HepG2 (cell line): Measurements from ENCODE around the gene NDRG3. TPM values are rescaled to one million over a fixed set of nuclear protein-coding genes. Genes with fewer than 3 reads are reported as not detected.

Experiments used
- ERF ChIP-seq: IDR thresholded peaks from 2 replicates; pipeline ENCODE4 v1.6.1; 2018; ENCODE audit warnings: missing biosample characterization, missing genetic modification reagents
- HNRNPL ChIP-seq: fragments of 200-400 bp; formaldehyde crosslinking; IDR thresholded peaks from 2 replicates; pipeline ENCODE4 v1.6.1; 2017; ENCODE audit warnings: mild to moderate bottlenecking, low read depth, low read length
- HOXA7 ChIP-seq: sonication (generic); formaldehyde crosslinking; IDR thresholded peaks from 2 replicates; pipeline ENCODE4 v1.8.1; 2022; ENCODE audit warnings: mild to moderate bottlenecking, missing genetic modification reagents, moderate library complexity
- NFATC3 ChIP-seq: sonication (generic); formaldehyde crosslinking; IDR thresholded peaks from 2 replicates; pipeline ENCODE4 v1.5.1; 2020; ENCODE audit warnings: mild to moderate bottlenecking, missing genetic modification reagents
- PAX8 ChIP-seq: sonication (generic); formaldehyde crosslinking; IDR thresholded peaks from 2 replicates; pipeline ENCODE4 v1.8.0; 2022; ENCODE audit warnings: mild to moderate bottlenecking, missing genetic modification reagents, borderline replicate concordance
- RFX1 ChIP-seq: fragments of 450-650 bp; IDR thresholded peaks from 2 replicates; pipeline ENCODE4 v1.6.1; 2017
- SCMH1 ChIP-seq: sonication (generic); formaldehyde crosslinking; IDR thresholded peaks from 2 replicates; pipeline ENCODE4 v1.9.0; 2021; ENCODE audit warnings: missing genetic modification reagents, mild to moderate bottlenecking, borderline replicate concordance
- SMARCC2 ChIP-seq: fragments of 450-650 bp; IDR thresholded peaks from 2 replicates; pipeline ENCODE4 v1.6.1; 2017; ENCODE audit warnings: antibody characterized with exemption, mild to moderate bottlenecking
- U2AF1 ChIP-seq: fragments of 200-400 bp; formaldehyde crosslinking; optimal IDR thresholded peaks from 2 replicates; pipeline ENCODE3; 2017; ENCODE audit warnings: mild to moderate bottlenecking, low read depth, low read length
- ZFX ChIP-seq: sonication (generic); formaldehyde crosslinking; IDR thresholded peaks from 2 replicates; pipeline ENCODE4 v1.4.0; 2020; ENCODE audit warnings: mild to moderate bottlenecking, low read depth, missing genetic modification reagents, moderate library complexity
- ZNF138 ChIP-seq: sonication (generic); formaldehyde crosslinking; IDR thresholded peaks from 2 replicates; pipeline ENCODE4 v1.5.0; 2020; ENCODE audit warnings: mild to moderate bottlenecking, low read depth, missing genetic modification reagents
- ZNF292 ChIP-seq: sonication (generic); formaldehyde crosslinking; IDR thresholded peaks from 2 replicates; pipeline ENCODE4 v1.8.1; 2022; ENCODE audit warnings: mild to moderate bottlenecking, low read depth, missing genetic modification reagents, borderline replicate concordance
- ZNF431 ChIP-seq: sonication (generic); formaldehyde crosslinking; IDR thresholded peaks from 2 replicates; pipeline ENCODE4 v1.9.0; 2022; ENCODE audit warnings: missing genetic modification reagents, low read depth, mild to moderate bottlenecking, borderline replicate concordance
- ZNF451 ChIP-seq: sonication (generic); formaldehyde crosslinking; IDR thresholded peaks from 2 replicates; pipeline ENCODE4 v1.5.0; 2020; ENCODE audit warnings: mild to moderate bottlenecking, missing genetic modification reagents
- ZNF564 ChIP-seq: sonication (generic); formaldehyde crosslinking; IDR thresholded peaks from 2 replicates; pipeline ENCODE4 v1.8.1; 2023; ENCODE audit warnings: mild to moderate bottlenecking, missing genetic modification reagents
- ZNF577 ChIP-seq: sonication (generic); formaldehyde crosslinking; IDR thresholded peaks from 2 replicates; pipeline ENCODE4 v1.4.0; 2020; ENCODE audit warnings: mild to moderate bottlenecking, low read depth, missing genetic modification reagents, borderline replicate concordance
- polyA plus RNA-seq, 8 experiments: library from polyadenylated mRNA; depleted of rRNA in 3 of 8; stranded (reverse) in 7 of 8; unstranded in 1 of 8; fragments of >200 nt; fragmentation: Illumina TruSeq in 4 of 8; extraction: Trizol in 4 of 8; gene quantifications; 2 replicates each; pipeline versions ENCODE4 v1.2.1 to v1.2.3, GENCODE V29; 2011 to 2016; ENCODE audit warnings: low read depth in 4 of 8, missing spikeins in 1 of 8, mixed read lengths in 1 of 8; ENCODE audit not compliant: insufficient read depth in 1 of 8
- total RNA-seq, 5 experiments: library from RNA; depleted of rRNA; stranded (reverse); fragments of >200 nt; fragmentation: Illumina TruSeq; extraction: Trizol; gene quantifications; 2 replicates each; pipeline ENCODE4 v1.2.3, GENCODE V29; 2016; ENCODE audit warnings: low read depth in 1 of 5
- TF ChIP-seq, protein P1 (sequence below): sonication (generic); formaldehyde crosslinking; IDR thresholded peaks from 2 replicates; pipeline ENCODE4 v1.5.0; 2020; ENCODE audit warnings: mild to moderate bottlenecking, missing genetic modification reagents
- TF ChIP-seq, protein P2 (sequence below): sonication (generic); formaldehyde crosslinking; IDR thresholded peaks from 2 replicates; pipeline ENCODE4 v1.4.0; 2020; ENCODE audit warnings: missing genetic modification reagents
- TF ChIP-seq, protein P3 (sequence below), 2 experiments: sonication (generic) in 1 of 2; formaldehyde crosslinking in 1 of 2; IDR thresholded peaks; 2 replicates each; pipeline versions ENCODE4 v1.4.0 to v1.6.1; 2018 to 2020; ENCODE audit warnings: missing genetic modification reagents in 2 of 2, borderline replicate concordance in 1 of 2, low read depth in 1 of 2, mild to moderate bottlenecking in 1 of 2, missing biosample characterization in 1 of 2

NDRG3 gene
- total and polyA plus RNA-seq, 2 of the 13 experiments (the other 11 are each of a cell fraction or from before 2014, with no cell fraction given), result 36.0 to 40.5 TPM

DNA sequence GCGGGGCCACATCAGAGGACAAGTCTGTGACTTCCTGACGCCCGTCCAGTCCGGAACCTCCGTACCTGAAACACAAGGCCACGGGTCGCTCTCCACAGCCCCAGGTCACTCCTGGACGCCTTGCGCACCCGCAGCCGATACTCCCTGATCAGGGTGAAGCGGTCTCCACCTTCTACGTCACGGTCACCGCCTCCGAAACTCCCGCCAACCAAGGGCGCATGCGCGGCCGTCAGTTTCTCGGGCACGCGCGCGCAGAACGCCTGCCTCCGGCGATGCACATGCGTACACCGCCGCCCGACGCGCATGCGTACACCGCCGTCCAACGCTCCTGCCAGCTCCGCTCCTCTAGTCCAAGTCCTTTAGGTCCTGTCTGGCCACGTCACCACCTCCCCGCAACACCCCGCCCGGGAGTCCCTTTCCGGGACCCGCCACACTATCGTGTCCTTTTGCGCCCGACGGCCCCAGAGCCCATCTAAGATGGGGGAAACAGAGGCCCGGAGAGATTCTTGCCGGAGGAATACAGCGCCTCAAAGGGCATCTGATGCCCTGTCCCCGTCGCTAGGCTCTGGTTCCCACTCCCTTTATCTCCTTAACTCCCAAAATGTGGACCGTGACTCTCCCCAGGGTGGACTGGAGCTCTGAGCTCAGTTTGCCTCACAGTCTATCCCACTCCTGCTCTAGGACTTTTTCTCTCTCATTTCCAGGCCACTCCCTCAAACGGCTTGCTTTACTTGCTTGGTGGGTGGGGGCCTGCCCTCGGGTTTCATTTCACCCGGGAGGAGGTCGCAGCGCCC, 27.9 kb upstream of the NDRG3 start, which contains the start of gene DSN1 (continued):
- 0 out of 2 replicates have a peak, but pooled peaks have one; percentile 58 for TF ChIP-seq ZNF577 (CRISPR knock-in tag)
- TF ChIP-seq, protein P1, sequence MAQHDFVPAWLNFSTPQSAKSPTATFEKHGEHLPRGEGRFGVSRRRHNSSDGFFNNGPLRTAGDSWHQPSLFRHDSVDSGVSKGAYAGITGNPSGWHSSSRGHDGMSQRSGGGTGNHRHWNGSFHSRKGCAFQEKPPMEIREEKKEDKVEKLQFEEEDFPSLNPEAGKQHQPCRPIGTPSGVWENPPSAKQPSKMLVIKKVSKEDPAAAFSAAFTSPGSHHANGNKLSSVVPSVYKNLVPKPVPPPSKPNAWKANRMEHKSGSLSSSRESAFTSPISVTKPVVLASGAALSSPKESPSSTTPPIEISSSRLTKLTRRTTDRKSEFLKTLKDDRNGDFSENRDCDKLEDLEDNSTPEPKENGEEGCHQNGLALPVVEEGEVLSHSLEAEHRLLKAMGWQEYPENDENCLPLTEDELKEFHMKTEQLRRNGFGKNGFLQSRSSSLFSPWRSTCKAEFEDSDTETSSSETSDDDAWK (CRISPR knock-in tag), result no peak
- peak; percentile 48; the same call in 1 of the 2 replicates for TF ChIP-seq ZNF292
- peak; percentile 95 for TF ChIP-seq PAX8
- TF ChIP-seq ERF (CRISPR knock-in tag), result 0 out of 2 replicates have a peak, but pooled peaks have one; percentile 3
- peak; percentile 94; the same call in 1 of the 2 replicates for TF ChIP-seq ZNF431 (CRISPR knock-in tag)
- no peak for TF ChIP-seq HOXA7
- TF ChIP-seq NFATC3 (CRISPR knock-in tag), result peak; percentile 86; the same call in 1 of the 2 replicates
- TF ChIP-seq, protein P2, sequence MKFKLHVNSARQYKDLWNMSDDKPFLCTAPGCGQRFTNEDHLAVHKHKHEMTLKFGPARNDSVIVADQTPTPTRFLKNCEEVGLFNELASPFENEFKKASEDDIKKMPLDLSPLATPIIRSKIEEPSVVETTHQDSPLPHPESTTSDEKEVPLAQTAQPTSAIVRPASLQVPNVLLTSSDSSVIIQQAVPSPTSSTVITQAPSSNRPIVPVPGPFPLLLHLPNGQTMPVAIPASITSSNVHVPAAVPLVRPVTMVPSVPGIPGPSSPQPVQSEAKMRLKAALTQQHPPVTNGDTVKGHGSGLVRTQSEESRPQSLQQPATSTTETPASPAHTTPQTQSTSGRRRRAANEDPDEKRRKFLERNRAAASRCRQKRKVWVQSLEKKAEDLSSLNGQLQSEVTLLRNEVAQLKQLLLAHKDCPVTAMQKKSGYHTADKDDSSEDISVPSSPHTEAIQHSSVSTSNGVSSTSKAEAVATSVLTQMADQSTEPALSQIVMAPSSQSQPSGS (CRISPR knock-in tag), result peak; percentile 12
- no peak for TF ChIP-seq RFX1
- peak; percentile 54; the same call in 1 of the 2 replicates for TF ChIP-seq ZNF451
- TF ChIP-seq HNRNPL, result peak; percentile 5; the same call in 1 of the 2 replicates
- peak; percentile 17 for TF ChIP-seq ZNF564
- no peak for TF ChIP-seq SCMH1 (CRISPR knock-in tag)
- TF ChIP-seq SMARCC2, result no peak
- peak; percentile 87 for TF ChIP-seq ZFX (CRISPR knock-in tag)
- TF ChIP-seq ZNF138 (CRISPR knock-in tag), result peak; percentile 98
- TF ChIP-seq, protein P3, sequence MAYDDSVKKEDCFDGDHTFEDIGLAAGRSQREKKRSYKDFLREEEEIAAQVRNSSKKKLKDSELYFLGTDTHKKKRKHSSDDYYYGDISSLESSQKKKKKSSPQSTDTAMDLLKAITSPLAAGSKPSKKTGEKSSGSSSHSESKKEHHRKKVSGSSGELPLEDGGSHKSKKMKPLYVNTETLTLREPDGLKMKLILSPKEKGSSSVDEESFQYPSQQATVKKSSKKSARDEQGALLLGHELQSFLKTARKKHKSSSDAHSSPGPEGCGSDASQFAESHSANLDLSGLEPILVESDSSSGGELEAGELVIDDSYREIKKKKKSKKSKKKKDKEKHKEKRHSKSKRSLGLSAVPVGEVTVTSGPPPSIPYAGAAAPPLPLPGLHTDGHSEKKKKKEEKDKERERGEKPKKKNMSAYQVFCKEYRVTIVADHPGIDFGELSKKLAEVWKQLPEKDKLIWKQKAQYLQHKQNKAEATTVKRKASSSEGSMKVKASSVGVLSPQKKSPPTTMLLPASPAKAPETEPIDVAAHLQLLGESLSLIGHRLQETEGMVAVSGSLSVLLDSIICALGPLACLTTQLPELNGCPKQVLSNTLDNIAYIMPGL (CRISPR knock-in tag; IDR thresholded peaks at IDR 0.05; ENCODE audit: borderline replicate concordance in 1 of 2, low read depth in 1 of 2), result peak; percentile 97 to 99; a peak in 3 of 4 replicates
- peak; percentile 84 for TF ChIP-seq U2AF1
- TF ChIP-seq, all 625 proteins: peak for 393
